Effector memory CD4-positive, alpha-beta T cell (primary cell): ENCODE data around the gene PLXNA4.

ENCODE experiments used
- DNase-seq, 3 donors: peaks; one replicate each; pipeline ENCODE4 v3.0.0-alpha.2; 2020
- H3K27ac ChIP-seq: 2 replicates; pipeline ENCODE4 v1.7.0; 2013; ENCODE audit warnings: mild to moderate bottlenecking, low read length, moderate library complexity; ENCODE audit not compliant: insufficient read depth, poor library complexity, severe bottlenecking
- H3K27me3 ChIP-seq: replicated peaks from 2 replicates; pipeline ENCODE4 v1.7.0; 2013; ENCODE audit warnings: mild to moderate bottlenecking, low read length; ENCODE audit not compliant: insufficient read depth, control insufficient read depth, poor library complexity, severe bottlenecking
- H3K36me3 ChIP-seq: 2 replicates; pipeline ENCODE4 v1.7.0; 2013; ENCODE audit warnings: mild to moderate bottlenecking, low read length, moderate library complexity; ENCODE audit not compliant: control insufficient read depth, insufficient read depth
- H3K4me1 ChIP-seq: 2 replicates; pipeline ENCODE4 v1.7.0; 2013; ENCODE audit warnings: low read length, mild to moderate bottlenecking; ENCODE audit not compliant: control insufficient read depth, insufficient read depth, poor library complexity, severe bottlenecking
- H3K4me3 ChIP-seq: 2 replicates; pipeline ENCODE4 v1.7.0; 2013; ENCODE audit warnings: low read length, low read depth, mild to moderate bottlenecking; ENCODE audit not compliant: insufficient read depth, poor library complexity, severe bottlenecking
- H3K9me3 ChIP-seq: 2 replicates; pipeline ENCODE4 v1.7.0; 2013; ENCODE audit warnings: mild to moderate bottlenecking, low read length, moderate library complexity; ENCODE audit not compliant: control insufficient read depth

Gene PLXNA4

GRCh38 chr7:132162556-132163144 lies 413.6 kb downstream of the PLXNA4 start:
- Histone ChIP-seq H3K4me1 (no peaks in the 10 kb centered on the region), H3K27me3 (no peaks in the 10 kb centered on the region), H3K4me3 (no peak overlapping the region), H3K27ac (no peak overlapping the region), H3K9me3 (no peaks in the 10 kb centered on the region), H3K36me3 (no peaks in the 10 kb centered on the region)
- no peak for DNase-seq

- no peak overlapping the region for H3K27ac ChIP-seq
Measured at GRCh38 chr7:132161976-132162375, 414.3 kb downstream of the PLXNA4 start.

GRCh38 chr7:132161533-132161915 lies 414.7 kb downstream of the PLXNA4 start:
- DNase-seq = no peak
- no peaks in the 10 kb centered on the region for H3K27me3 ChIP-seq

More at GRCh38 chr7:132161976-132162375, 414.3 kb downstream of the PLXNA4 start:
- DNase-seq = no peak
- no peak overlapping the region for H3K4me3 ChIP-seq
- no peaks in the 10 kb centered on the region for H3K4me1 ChIP-seq
- H3K27me3 ChIP-seq = no peaks in the 10 kb centered on the region
- no peaks in the 10 kb centered on the region for H3K9me3 ChIP-seq
- H3K36me3 ChIP-seq = no peaks in the 10 kb centered on the region

GRCh38 chr7:132160611-132161532 lies 415.4 kb downstream of the PLXNA4 start:
- Histone ChIP-seq H3K4me1 (no peaks in the 10 kb centered on the region), H3K4me3 (no peak overlapping the region), H3K9me3 (no peaks in the 10 kb centered on the region), H3K27me3 (no peaks in the 10 kb centered on the region), H3K27ac (no peak overlapping the region), H3K36me3 (no peaks in the 10 kb centered on the region)
- DNase-seq = no peak

More at GRCh38 chr7:132161533-132161915, 414.7 kb downstream of the PLXNA4 start:
- Histone ChIP-seq H3K36me3 (no peaks in the 10 kb centered on the region), H3K4me1 (no peaks in the 10 kb centered on the region), H3K27ac (no peak overlapping the region), H3K4me3 (no peak overlapping the region), H3K9me3 (no peaks in the 10 kb centered on the region)

- Histone ChIP-seq H3K36me3 (no peaks in the 10 kb centered on the region), H3K9me3 (no peaks in the 10 kb centered on the region), H3K4me3 (no peak overlapping the region), H3K27ac (no peak overlapping the region), H3K27me3 (no peaks in the 10 kb centered on the region), H3K4me1 (no peaks in the 10 kb centered on the region)
- DNase-seq = no peak
Measured at GRCh38 chr7:132158841-132159240, 417.4 kb downstream of the PLXNA4 start.

- no peak overlapping the region for H3K4me3 ChIP-seq
- DNase-seq = no peak
- H3K4me1 ChIP-seq = no peaks in the 10 kb centered on the region
- no peak overlapping the region for H3K27ac ChIP-seq
- no peaks in the 10 kb centered on the region for H3K27me3 ChIP-seq
- no peaks in the 10 kb centered on the region for H3K36me3 ChIP-seq
- no peaks in the 10 kb centered on the region for H3K9me3 ChIP-seq
Measured at GRCh38 chr7:132158166-132158565, 418.1 kb downstream of the PLXNA4 start.

GRCh38 chr7:132155715-132156114 lies 420.6 kb downstream of the PLXNA4 start:
- Histone ChIP-seq H3K4me3 (no peak overlapping the region), H3K9me3 (no peaks in the 10 kb centered on the region), H3K27ac (no peak overlapping the region), H3K4me1 (no peaks in the 10 kb centered on the region), H3K27me3 (no peaks in the 10 kb centered on the region), H3K36me3 (no peaks in the 10 kb centered on the region)
- DNase-seq = no peak

- H3K4me1 ChIP-seq = no peaks in the 10 kb centered on the region
- no peaks in the 10 kb centered on the region for H3K9me3 ChIP-seq
- H3K27me3 ChIP-seq = no peaks in the 10 kb centered on the region
- H3K4me3 ChIP-seq = no peak overlapping the region
- DNase-seq = no peak
- H3K27ac ChIP-seq = no peak overlapping the region
- no peaks in the 10 kb centered on the region for H3K36me3 ChIP-seq
Measured at GRCh38 chr7:132154695-132155471, 421.4 kb downstream of the PLXNA4 start.

- no peaks in the 10 kb centered on the region for H3K36me3 ChIP-seq
- no peak for DNase-seq
- no peaks in the 10 kb centered on the region for H3K9me3 ChIP-seq
- no peaks in the 10 kb centered on the region for H3K27me3 ChIP-seq
- H3K27ac ChIP-seq = no peak overlapping the region
- H3K4me1 ChIP-seq = no peaks in the 10 kb centered on the region
- H3K4me3 ChIP-seq = no peak overlapping the region
Measured at GRCh38 chr7:132154248-132154647, 422.0 kb downstream of the PLXNA4 start.
